8988T (cell line): ENCODE measurements around the gene CPNE9.

Source experiments
- DNase-seq: peaks from one replicate; pipeline ENCODE4 v3.0.0; 2011

CPNE9 gene

GRCh38 chr3:9688961-9689360, 14.7 kb upstream of the CPNE9 start:
- no peak for DNase-seq

- DNase-seq: no peak
Measured at GRCh38 chr3:9689757-9690156, 13.9 kb upstream of the CPNE9 start.

- no peak for DNase-seq
Measured at GRCh38 chr3:9690451-9691450, 12.9 kb upstream of the CPNE9 start.

- DNase-seq: no peak
Measured at GRCh38 chr3:9691636-9692035, 12.0 kb upstream of the CPNE9 start.

- DNase-seq: no peak
Measured at GRCh38 chr3:9692416-9692815, 11.2 kb upstream of the CPNE9 start.

GRCh38 chr3:9695345-9695744, 8.3 kb upstream of the CPNE9 start:
- no peak for DNase-seq

- no peak for DNase-seq
Measured at GRCh38 chr3:9695746-9696145, 7.9 kb upstream of the CPNE9 start.

GRCh38 chr3:9696480-9697220, 7.0 kb upstream of the CPNE9 start:
- no peak for DNase-seq

GRCh38 chr3:9697892-9698291, 5.7 kb upstream of the CPNE9 start:
- DNase-seq: no peak

GRCh38 chr3:9698293-9698692, 5.3 kb upstream of the CPNE9 start:
- DNase-seq: no peak

- DNase-seq: no peak
Measured at GRCh38 chr3:9700536-9700935, 3.1 kb upstream of the CPNE9 start.

GRCh38 chr3:9701006-9701405, 2.6 kb upstream of the CPNE9 start:
- DNase-seq: no peak

GRCh38 chr3:9701711-9702110, 1.9 kb upstream of the CPNE9 start:
- DNase-seq: no peak

GRCh38 chr3:9703240-9703639, 393 bp upstream of the CPNE9 start:
- no peak for DNase-seq

- peak; percentile 91 for DNase-seq
Measured at GRCh38 chr3:9704347-9705322, 1.0 kb downstream of the CPNE9 start.

- DNase-seq: no peak
Measured at GRCh38 chr3:9710174-9710739, 6.6 kb downstream of the CPNE9 start.

GRCh38 chr3:9712415-9712814, 8.8 kb downstream of the CPNE9 start:
- no peak for DNase-seq

- no peak for DNase-seq
Measured at GRCh38 chr3:9713142-9713541, 9.5 kb downstream of the CPNE9 start.

- no peak for DNase-seq
Measured at GRCh38 chr3:9715136-9715535, 11.5 kb downstream of the CPNE9 start.

- DNase-seq: peak; percentile 45
Measured at GRCh38 chr3:9715764-9716437, 12.3 kb downstream of the CPNE9 start.

- no peak for DNase-seq
Measured at GRCh38 chr3:9716801-9717555, 13.3 kb downstream of the CPNE9 start.
